ENCODE data around the gene EIF1AD.

DNA sequence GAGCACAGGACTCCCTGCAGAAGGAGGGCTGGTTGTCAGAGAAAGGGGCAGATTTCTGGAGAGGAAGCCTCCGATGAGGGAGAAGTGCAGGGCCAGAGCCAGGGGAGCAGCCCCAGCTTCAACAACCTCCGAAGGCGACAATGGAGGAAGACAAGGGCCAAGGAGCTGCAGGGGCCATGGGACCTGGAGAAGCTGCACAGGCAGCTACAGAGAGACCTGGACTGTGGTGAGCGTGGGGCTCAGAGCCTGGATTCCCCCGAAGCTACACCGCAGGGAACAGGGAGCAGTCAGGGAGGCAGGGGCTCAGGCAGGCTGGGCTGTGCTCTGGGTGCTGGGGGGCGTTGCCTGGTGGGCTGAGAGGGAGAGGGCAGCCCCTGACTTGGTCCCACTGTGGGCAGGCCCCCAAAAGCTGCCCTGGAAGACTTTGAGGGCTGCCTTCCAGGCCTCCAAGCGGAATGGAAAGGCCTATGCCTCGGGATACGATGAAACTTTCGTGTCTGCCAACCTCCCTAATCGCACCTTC, 54.3 kb downstream of the EIF1AD start:
- no peak for TF ChIP-seq CTCF (conservative IDR thresholded peaks at IDR 0.05)
- TF ChIP-seq EZH2 (IDR thresholded peaks at IDR 0.05; ENCODE audit: low read depth) = no peak

All from PC-9 (cell line).